NCI-H2107 (cell line): ENCODE data around the gene GRIP2.

Experiments
- DNase-seq: peaks from one replicate; lab custom pipeline; 2025; lab: John Stamatoyannopoulos, UW

The GRIP2 gene

GRCh38 chr3:14506626-14507304, 33.4 kb downstream of the GRIP2 start:
- no peak for DNase-seq

GRCh38 chr3:14505803-14506500, 34.2 kb downstream of the GRIP2 start:
- DNase-seq: no peak

GRCh38 chr3:14505001-14505802, 34.9 kb downstream of the GRIP2 start:
- DNase-seq: no peak

GRCh38 chr3:14503706-14504065, 36.5 kb downstream of the GRIP2 start:
- no peak for DNase-seq

GRCh38 chr3:14503033-14503705, 37.0 kb downstream of the GRIP2 start:
- DNase-seq: no peak

GRCh38 chr3:14502472-14502871, 37.7 kb downstream of the GRIP2 start:
- DNase-seq: no peak

GRCh38 chr3:14497321-14497720, 42.8 kb downstream of the GRIP2 start:
- no peak for DNase-seq

- DNase-seq: no peak
Measured at GRCh38 chr3:14496351-14496750, 43.8 kb downstream of the GRIP2 start.

- DNase-seq: no peak
Measured at GRCh38 chr3:14494973-14495300, 45.2 kb downstream of the GRIP2 start.

GRCh38 chr3:14494279-14494972, 45.7 kb downstream of the GRIP2 start:
- no peak for DNase-seq

- no peak for DNase-seq
Measured at GRCh38 chr3:14492948-14493881, 46.9 kb downstream of the GRIP2 start.

- no peak for DNase-seq
Measured at GRCh38 chr3:14491396-14492190, 48.5 kb downstream of the GRIP2 start.

- DNase-seq: no peak
Measured at GRCh38 chr3:14490831-14491230, 49.3 kb downstream of the GRIP2 start.

- DNase-seq: no peak
Measured at GRCh38 chr3:14490255-14490654, 49.9 kb downstream of the GRIP2 start.

- DNase-seq: no peak
Measured at GRCh38 chr3:14489641-14490040, 50.5 kb downstream of the GRIP2 start.

- DNase-seq: no peak
Measured at GRCh38 chr3:14488286-14489041, 51.7 kb downstream of the GRIP2 start.

GRCh38 chr3:14487821-14488220, 52.3 kb downstream of the GRIP2 start:
- DNase-seq: no peak

GRCh38 chr3:14487086-14487485, 53.1 kb downstream of the GRIP2 start:
- DNase-seq: no peak

- DNase-seq: no peak
Measured at GRCh38 chr3:14486460-14486859, 53.7 kb downstream of the GRIP2 start.
